HG03460 (cell line): ENCODE data around the gene MSS51.
"Not testable (repeated sequence)": the region's sequence is repeated elsewhere in the genome, so short reads cannot be mapped to it uniquely, and the experiment has no call there.

ENCODE experiments used
- ATAC-seq: cut with Tn5 transposase; IDR thresholded peaks from one replicate; pipeline ENCODE4 v1.9.1; 2021; ENCODE audit not compliant: unreplicated experiment

The MSS51 gene

GRCh38 chr10:73414230-73414945, 19.0 kb downstream of the MSS51 start:
- ATAC-seq = peak; percentile 26

- peak; percentile 88 for ATAC-seq
These were observed 19.7 kb downstream of the MSS51 start, which contains the start of gene ANXA7 for GRCh38 chr10:73413528-73414229. Gene ANXA7, minus strand, starts transcription at chr10:73414058. Its CDS starts 13,202 bp downstream, at chr10:73400856.

GRCh38 chr10:73413108-73413527, 20.2 kb downstream of the MSS51 start:
- peak; percentile 28 for ATAC-seq

GRCh38 chr10:73410897-73411296, 22.5 kb downstream of the MSS51 start:
- no peak for ATAC-seq

GRCh38 chr10:73408978-73409521, 24.3 kb downstream of the MSS51 start:
- no peak for ATAC-seq

- no peak for ATAC-seq
These were observed 25.3 kb downstream of the MSS51 start for GRCh38 chr10:73408061-73408460.

- ATAC-seq = no peak
These were observed 25.9 kb downstream of the MSS51 start for GRCh38 chr10:73407495-73407894.

- ATAC-seq = no peak
These were observed 26.5 kb downstream of the MSS51 start for GRCh38 chr10:73406846-73407245.

GRCh38 chr10:73405556-73405955, 27.8 kb downstream of the MSS51 start:
- ATAC-seq = no peak

GRCh38 chr10:73404690-73405089, 28.7 kb downstream of the MSS51 start:
- ATAC-seq = no peak

GRCh38 chr10:73401636-73402035, 31.7 kb downstream of the MSS51 start:
- no peak for ATAC-seq

- ATAC-seq = no peak
These were observed 34.3 kb downstream of the MSS51 start for GRCh38 chr10:73399063-73399462.

- no peak for ATAC-seq
These were observed 35.3 kb downstream of the MSS51 start for GRCh38 chr10:73398024-73398423.

- ATAC-seq = not testable (repeated sequence)
These were observed 39.0 kb downstream of the MSS51 start for GRCh38 chr10:73394325-73394724.

- ATAC-seq = no peak
These were observed 45.1 kb downstream of the MSS51 start for GRCh38 chr10:73388228-73388627.

- ATAC-seq = no peak
These were observed 46.8 kb downstream of the MSS51 start for GRCh38 chr10:73386583-73386982.

- no peak for ATAC-seq
These were observed 54.2 kb downstream of the MSS51 start for GRCh38 chr10:73379064-73379748.

GRCh38 chr10:73376679-73377078, 56.7 kb downstream of the MSS51 start:
- ATAC-seq = no peak
